Activated naive CD8-positive, alpha-beta T cell treated with anti-CD3 and anti-CD28 coated beads, Interleukin-2, amount 50 U/mL, for 24 hours (primary cell): ENCODE data around the gene C5orf47.
"Not testable (repeated sequence)": the region's sequence is repeated elsewhere in the genome, so short reads cannot be mapped to it uniquely, and the experiment has no call there.

ENCODE experiments used
- ATAC-seq: fragments of 150-1000 bp; cut with Tn5 transposase; one replicate; pipeline ENCODE4 v1.10.0; 2021
- DNase-seq: peaks from one replicate; pipeline ENCODE4 v3.0.0; 2021
- H3K27ac Mint-ChIP-seq: one replicate; pipeline ENCODE4 v1.8.0; 2021; ENCODE audit warnings: mild to moderate bottlenecking, mixed read lengths
- H3K27me3 Mint-ChIP-seq: one replicate; pipeline ENCODE4 v1.8.0; 2021; ENCODE audit warnings: mixed read lengths
- H3K36me3 Mint-ChIP-seq: one replicate; pipeline ENCODE4 v1.8.0; 2021; ENCODE audit warnings: low read depth, mixed read lengths
- H3K4me1 Mint-ChIP-seq: one replicate; pipeline ENCODE4 v1.8.0; 2021; ENCODE audit warnings: mixed read lengths
- H3K4me3 Mint-ChIP-seq: one replicate; pipeline ENCODE4 v1.8.0; 2021; ENCODE audit warnings: mild to moderate bottlenecking, moderate library complexity, mixed read lengths
- H3K9me3 Mint-ChIP-seq: one replicate; pipeline ENCODE4 v1.8.0; 2021; ENCODE audit warnings: mixed read lengths

The C5orf47 gene

DNA sequence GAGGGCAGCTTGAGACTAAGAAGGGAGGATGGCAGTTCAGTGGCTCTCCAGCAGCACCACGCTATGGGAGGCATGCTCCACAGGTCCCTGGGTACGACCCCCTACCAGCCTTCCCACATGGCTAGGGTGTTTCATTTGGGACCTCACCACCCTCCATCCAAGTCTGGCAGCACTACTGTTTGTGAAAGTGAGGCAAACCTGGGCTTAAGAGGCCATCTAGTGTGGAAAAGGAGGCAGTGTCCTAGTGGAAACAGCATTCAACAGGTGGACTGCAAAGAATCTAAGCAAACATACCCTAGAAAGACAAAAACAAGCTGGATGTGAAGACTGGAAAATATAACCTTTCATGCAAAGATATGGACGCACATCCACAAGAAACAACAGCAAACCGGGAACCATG, 4.8 kb upstream of the C5orf47 start:
- H3K9me3 Mint-ChIP-seq = no peaks in the 10 kb centered on the region
- no peak for ATAC-seq
- H3K27ac Mint-ChIP-seq = no peak overlapping the region
- no peak overlapping the region for H3K4me3 Mint-ChIP-seq
- no peaks in the 10 kb centered on the region for H3K4me1 Mint-ChIP-seq
- no peak for DNase-seq
- no peaks in the 10 kb centered on the region for H3K36me3 Mint-ChIP-seq
- H3K27me3 Mint-ChIP-seq = peaks cover 24% of the 10 kb centered on the region

DNA sequence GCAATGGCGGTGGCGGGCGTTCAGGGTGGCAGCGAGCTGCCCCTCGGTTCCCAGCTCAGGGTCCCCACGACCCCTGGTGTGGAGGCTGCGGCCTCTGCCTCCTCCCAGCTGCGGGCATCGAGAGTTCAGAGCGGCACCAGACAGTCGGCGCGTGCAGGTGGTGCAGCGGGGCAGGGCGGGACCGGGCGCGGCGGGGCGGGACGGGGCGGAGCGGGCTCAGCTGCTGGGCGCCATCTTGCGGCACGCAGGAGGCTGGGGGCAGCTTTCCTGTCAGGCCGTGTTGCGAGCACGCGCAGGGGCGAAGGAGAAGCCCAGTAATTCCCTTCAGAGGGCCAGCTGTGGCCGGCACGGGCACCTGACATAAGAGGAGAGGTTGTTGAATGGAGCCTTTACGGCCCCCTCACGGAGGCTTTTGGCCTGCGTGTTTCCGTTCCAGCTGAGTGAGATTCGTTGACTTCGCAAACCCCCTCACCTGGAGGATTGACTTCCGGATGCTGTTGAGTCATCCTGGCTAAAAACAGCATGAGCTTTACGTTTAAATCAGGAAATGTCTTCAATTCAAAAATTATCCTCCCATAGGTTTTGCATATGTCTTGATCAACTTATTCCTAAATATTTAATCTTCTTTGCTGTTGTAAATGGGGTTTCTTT, 587 bp downstream of the C5orf47 start:
- Mint-ChIP-seq H3K4me1 (no peaks in the 10 kb centered on the region), H3K4me3 (no peak overlapping the region), H3K9me3 (no peaks in the 10 kb centered on the region), H3K36me3 (no peaks in the 10 kb centered on the region), H3K27ac (no peak overlapping the region), H3K27me3 (peaks cover 13% of the 10 kb centered on the region)
- ATAC-seq (no peak), DNase-seq (no peak)

DNA sequence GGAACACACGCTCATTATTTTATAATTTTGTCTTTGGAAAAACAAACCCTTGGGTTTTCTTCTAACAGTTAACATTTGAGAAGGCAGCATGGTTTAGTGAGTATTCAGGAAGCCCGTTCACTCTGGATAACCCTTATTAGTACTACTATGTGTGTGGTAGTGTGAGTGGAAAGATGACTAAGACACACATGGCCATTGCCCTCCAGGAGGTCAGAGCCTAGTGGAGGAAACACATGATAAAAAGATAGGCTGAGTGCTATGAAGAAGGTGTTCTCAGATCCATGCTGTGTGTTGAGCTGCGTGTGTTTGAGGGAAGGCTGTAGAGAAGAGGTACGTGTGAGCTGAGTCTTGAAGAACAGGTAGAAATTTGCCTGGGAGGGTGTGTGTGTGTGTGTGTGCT, 8.4 kb downstream of the C5orf47 start:
- ATAC-seq (no peak), DNase-seq (no peak)
- no peak overlapping the region for H3K27ac Mint-ChIP-seq
- H3K27me3 Mint-ChIP-seq = peaks cover 27% of the 10 kb centered on the region
- no peak overlapping the region for H3K4me3 Mint-ChIP-seq
- no peaks in the 10 kb centered on the region for H3K9me3 Mint-ChIP-seq
- no peaks in the 10 kb centered on the region for H3K36me3 Mint-ChIP-seq
- H3K4me1 Mint-ChIP-seq = no peaks in the 10 kb centered on the region

DNA sequence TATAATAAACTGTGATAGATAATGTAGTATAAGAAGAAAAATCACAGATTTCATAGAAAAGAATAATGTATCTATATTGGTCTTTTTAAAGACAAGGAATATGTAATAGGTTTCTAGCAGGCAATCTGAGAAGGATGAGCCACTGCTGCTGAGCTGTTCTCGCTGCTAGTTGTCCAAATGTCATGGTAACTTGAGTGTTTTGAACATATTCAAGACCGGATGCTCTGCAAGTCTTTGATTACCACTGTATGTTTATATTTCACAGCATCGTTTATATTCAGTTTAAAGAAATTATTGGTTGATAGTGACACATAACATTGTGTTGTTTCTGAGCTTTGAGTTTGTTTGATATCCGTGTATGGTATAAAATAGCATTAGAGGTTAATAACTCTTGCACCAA, 9.6 kb downstream of the C5orf47 start:
- no peak for DNase-seq
- no peak overlapping the region for H3K4me3 Mint-ChIP-seq
- no peak overlapping the region for H3K27ac Mint-ChIP-seq
- no peaks in the 10 kb centered on the region for H3K36me3 Mint-ChIP-seq
- ATAC-seq = no peak
- H3K27me3 Mint-ChIP-seq = peaks cover 31% of the 10 kb centered on the region
- peaks cover under 1% of the 10 kb centered on the region for H3K4me1 Mint-ChIP-seq
- no peaks in the 10 kb centered on the region for H3K9me3 Mint-ChIP-seq

DNA sequence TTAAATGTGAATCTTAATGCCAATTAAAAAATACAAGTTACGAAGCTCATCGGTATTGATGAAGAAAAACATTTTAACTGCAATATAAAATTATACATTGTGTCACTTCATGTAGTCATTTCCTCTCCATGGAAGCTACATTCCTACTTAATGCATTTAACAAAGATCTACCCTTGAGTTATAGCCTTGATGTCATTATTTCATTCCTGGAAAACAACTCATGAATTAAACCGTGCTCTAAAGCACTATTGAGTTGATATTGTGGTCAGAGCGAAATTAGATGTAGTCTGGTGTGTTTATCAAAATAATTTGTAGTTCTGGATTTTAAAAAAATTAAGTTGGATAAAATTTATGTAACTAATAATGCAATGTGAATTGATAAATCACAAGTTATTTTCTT, 11.1 kb downstream of the C5orf47 start:
- Mint-ChIP-seq H3K4me1 (peaks cover 2% of the 10 kb centered on the region), H3K4me3 (no peak overlapping the region), H3K27me3 (peaks cover 27% of the 10 kb centered on the region), H3K9me3 (no peaks in the 10 kb centered on the region), H3K27ac (no peak overlapping the region), H3K36me3 (no peaks in the 10 kb centered on the region)
- no peak for ATAC-seq
- no peak for DNase-seq

DNA sequence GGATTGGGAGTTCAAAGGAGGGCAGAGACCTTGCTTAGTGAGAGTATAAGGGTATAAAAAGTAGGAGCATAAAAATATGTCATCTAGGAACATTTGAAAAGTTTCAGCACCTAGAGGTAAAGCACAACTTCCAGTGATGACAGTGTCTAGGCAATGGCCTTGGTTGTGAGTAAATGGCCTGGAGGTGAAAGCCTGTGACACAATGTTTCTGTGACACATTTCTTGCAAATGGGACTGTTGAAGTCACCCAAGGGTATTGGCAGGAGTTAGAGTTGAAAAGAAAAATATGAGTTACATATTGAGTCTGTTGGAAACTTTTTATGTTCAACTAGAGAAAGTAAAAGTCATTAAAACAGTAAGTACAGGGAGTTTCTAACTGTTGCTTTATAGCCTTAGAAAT, 14.8 kb downstream of the C5orf47 start:
- no peaks in the 10 kb centered on the region for H3K9me3 Mint-ChIP-seq

DNA sequence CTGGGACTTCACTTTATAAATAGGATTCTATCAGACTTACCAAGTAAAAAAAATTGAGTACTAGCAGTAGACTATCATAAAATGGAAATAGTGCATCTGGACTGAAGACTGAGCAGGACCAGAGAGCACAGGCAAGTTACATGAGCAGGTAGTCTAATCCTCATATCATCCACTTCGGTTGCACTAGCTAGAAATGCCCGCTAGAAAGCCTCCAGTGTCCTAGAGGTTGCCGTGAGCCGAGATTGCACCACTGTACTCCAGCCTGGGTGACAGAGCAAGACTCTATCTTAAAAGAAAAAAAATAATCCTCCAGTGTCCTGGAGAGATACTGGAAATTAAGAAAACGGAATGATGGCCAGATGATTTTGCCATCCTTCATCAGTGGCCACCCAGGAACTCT, 20.0 kb downstream of the C5orf47 start:
- Mint-ChIP-seq H3K27me3 (peaks cover 15% of the 10 kb centered on the region), H3K9me3 (peaks cover 4% of the 10 kb centered on the region), H3K36me3 (no peaks in the 10 kb centered on the region), H3K4me1 (no peaks in the 10 kb centered on the region), H3K27ac (no peak overlapping the region), H3K4me3 (no peak overlapping the region)
- DNase-seq (no peak), ATAC-seq (no peak)

More for the DNA sequence above, 14.8 kb downstream of the C5orf47 start:
- H3K36me3 Mint-ChIP-seq = no peaks in the 10 kb centered on the region
- H3K4me3 Mint-ChIP-seq = no peak overlapping the region
- no peak overlapping the region for H3K27ac Mint-ChIP-seq
- H3K4me1 Mint-ChIP-seq = peaks cover 2% of the 10 kb centered on the region
- H3K27me3 Mint-ChIP-seq = peaks cover 21% of the 10 kb centered on the region
- ATAC-seq = peak; percentile 79
- no peak for DNase-seq

DNA sequence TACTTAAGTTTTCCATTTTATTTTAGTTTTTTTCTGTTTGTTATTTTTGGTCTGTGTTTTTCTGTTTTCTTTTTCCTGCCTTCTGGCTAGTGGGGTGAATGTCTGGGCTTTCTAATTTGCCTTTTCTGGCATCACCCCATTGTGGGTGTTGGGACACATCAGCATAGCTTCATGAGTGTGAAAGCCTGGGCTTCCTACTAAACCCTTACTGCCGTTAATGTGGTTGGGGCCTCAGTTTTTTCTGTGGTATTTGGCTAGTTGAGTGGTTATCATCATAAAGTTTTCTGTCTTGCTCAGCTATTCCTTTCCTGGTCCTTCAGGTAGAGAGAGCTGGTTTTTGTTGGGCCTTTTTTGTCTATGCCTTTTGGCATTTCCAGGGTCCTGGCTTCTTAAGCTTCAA, 21.4 kb downstream of the C5orf47 start:
- DNase-seq = no peak
- no peak for ATAC-seq
- peaks cover 15% of the 10 kb centered on the region for H3K27me3 Mint-ChIP-seq
- H3K27ac Mint-ChIP-seq = no peak overlapping the region
- peaks cover 4% of the 10 kb centered on the region for H3K9me3 Mint-ChIP-seq
- no peaks in the 10 kb centered on the region for H3K4me1 Mint-ChIP-seq
- H3K36me3 Mint-ChIP-seq = no peaks in the 10 kb centered on the region
- H3K4me3 Mint-ChIP-seq = no peak overlapping the region

DNA sequence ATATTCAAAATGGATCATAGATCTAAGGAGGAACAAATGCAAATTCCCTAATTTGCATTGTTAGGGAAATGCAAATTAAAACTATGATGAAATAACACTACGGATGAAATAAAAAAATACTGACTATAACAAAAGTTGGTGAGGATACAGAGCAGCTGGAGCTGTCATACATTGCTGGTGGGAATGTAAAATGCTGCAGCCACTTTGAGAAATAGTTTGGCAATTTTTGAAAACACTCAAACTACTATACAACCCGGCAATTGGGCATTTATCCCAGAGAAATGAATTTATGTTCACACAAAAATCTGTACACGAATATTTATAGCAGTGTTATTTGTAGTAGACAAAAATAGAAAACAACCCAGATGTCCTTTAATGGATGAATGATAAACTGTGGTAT, 22.5 kb downstream of the C5orf47 start:
- Mint-ChIP-seq H3K4me3 (no peak overlapping the region), H3K4me1 (no peaks in the 10 kb centered on the region), H3K9me3 (peaks cover 4% of the 10 kb centered on the region), H3K27ac (no peak overlapping the region), H3K36me3 (no peaks in the 10 kb centered on the region), H3K27me3 (peaks cover 10% of the 10 kb centered on the region)
- ATAC-seq (no peak), DNase-seq (no peak)

DNA sequence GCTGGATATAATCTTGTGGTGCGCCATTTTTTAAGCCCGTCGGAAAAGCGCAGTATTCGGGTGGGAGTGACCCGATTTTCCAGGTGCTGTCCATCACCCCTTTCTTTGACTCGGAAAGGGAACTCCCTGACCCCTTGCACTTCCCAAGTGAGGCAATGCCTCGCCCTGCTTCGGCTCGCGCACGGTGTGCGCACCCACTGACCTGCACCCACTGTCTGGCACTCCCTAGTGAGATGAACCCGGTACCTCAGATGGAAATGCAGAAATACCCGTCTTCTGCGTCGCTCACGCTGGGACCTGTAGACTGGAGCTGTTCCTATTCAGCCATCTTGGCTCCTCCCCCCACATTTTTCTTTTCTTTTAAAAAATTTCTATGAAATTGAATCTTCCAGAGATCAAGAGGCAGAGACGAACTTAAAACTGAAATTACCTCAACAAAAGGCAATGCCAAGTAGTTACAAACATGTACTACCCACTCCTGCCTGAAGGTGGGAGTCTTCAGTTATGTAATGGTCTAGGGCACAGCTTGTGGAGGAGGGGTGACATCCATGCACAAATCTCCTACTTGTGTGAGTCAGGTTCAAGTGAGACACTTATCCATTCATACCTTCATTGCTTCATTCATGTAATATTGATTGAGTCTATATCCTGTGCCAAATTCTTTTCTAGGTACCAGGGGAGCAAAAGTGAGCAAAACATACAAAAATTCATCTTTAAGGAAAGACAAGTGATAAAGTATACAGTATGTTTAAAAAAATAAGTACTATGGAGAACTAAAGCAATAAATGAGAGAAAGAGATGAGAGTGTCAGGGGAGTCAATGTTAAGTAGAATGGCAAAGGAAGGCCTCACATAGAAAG, 31.3 kb downstream of the C5orf47 start:
- not testable (repeated sequence) for H3K4me3 Mint-ChIP-seq, H3K27ac Mint-ChIP-seq, H3K9me3 Mint-ChIP-seq, ATAC-seq, H3K36me3 Mint-ChIP-seq, H3K4me1 Mint-ChIP-seq
- peaks cover 29% of the 10 kb centered on the region for H3K27me3 Mint-ChIP-seq
- DNase-seq = peak; percentile 5

DNA sequence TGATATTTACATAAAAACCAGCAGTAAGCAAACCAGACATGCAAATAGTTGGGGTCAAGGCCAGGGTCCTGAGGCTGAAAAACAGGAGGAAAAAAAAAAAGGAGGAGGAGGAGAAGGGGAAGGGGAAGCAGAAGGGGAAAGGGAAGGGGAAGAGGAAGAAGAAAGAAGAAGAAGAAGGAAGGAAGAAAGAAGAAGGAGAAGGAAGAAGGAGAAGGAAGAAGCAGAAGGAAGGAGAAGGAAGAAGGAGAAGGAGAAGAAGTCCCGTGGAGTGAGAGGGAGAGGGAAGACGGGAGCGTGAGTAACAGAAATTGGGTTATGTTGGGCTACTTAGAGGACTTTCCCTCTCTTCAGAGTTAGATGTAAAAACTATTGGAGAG, 31.9 kb downstream of the C5orf47 start:
- Mint-ChIP-seq H3K27me3 (peaks cover 30% of the 10 kb centered on the region), H3K27ac (no peak overlapping the region), H3K36me3 (no peaks in the 10 kb centered on the region), H3K9me3 (no peaks in the 10 kb centered on the region), H3K4me1 (no peaks in the 10 kb centered on the region), H3K4me3 (no peak overlapping the region)
- DNase-seq (no peak), ATAC-seq (no peak)

DNA sequence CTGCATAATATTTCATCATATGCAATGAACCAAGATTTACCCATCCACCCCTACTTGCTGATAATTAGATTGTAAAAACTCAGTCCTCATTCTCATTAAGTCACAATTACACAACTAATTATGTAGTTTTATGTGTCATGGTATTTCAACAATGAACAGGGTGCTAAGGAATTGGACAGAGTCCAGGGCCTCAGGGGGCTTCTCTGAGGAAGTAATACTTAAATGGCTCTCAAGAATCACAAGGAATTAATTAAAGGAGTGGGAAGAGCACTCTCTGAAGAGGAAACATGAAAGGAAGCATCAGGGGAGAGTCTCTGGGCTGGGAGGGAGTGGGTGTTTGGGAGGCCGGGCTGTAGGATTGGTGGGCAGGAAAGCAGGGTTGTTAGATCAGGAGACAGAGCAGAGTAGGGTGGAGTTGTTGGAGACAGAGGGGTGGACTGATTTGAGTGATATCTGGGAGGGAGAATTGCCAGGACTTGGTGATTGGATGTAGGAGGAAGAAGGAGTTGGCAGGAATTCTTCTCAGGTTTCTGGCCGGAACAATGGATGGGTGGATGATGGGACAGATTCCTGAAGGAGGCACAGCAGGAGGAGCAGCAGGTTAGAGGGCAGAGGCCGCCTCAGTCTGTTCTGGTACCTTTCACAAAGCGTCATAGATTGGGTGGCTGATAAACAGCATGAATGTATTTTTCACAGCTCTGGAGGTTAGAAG, 33.6 kb downstream of the C5orf47 start:
- Mint-ChIP-seq H3K27me3 (peaks cover 36% of the 10 kb centered on the region), H3K9me3 (no peaks in the 10 kb centered on the region), H3K36me3 (no peaks in the 10 kb centered on the region), H3K27ac (no peak overlapping the region), H3K4me3 (no peak overlapping the region), H3K4me1 (no peaks in the 10 kb centered on the region)
- no peak for ATAC-seq
- no peak for DNase-seq

DNA sequence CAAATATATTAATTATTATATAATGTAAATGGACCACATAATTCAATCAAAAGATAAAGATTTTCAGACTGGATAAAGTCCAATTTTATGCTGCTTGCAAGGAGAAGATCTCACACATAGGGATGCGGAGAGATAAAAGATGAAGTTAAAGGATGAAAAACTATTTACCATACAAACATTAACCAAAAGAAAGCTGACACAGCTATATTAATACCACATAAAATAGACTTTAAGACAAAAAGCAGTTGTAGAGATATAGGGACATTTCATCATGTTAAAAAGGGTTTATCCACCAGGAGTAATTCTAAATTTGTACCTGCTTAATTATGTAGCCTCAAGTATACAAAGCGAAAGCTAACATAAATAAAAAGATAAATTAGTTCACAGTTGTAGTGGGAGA, 41.3 kb downstream of the C5orf47 start:
- Mint-ChIP-seq H3K4me1 (no peaks in the 10 kb centered on the region), H3K36me3 (no peaks in the 10 kb centered on the region), H3K4me3 (no peak overlapping the region), H3K27ac (no peak overlapping the region), H3K9me3 (peaks cover 24% of the 10 kb centered on the region), H3K27me3 (peaks cover 11% of the 10 kb centered on the region)
- DNase-seq (no peak), ATAC-seq (no peak)

DNA sequence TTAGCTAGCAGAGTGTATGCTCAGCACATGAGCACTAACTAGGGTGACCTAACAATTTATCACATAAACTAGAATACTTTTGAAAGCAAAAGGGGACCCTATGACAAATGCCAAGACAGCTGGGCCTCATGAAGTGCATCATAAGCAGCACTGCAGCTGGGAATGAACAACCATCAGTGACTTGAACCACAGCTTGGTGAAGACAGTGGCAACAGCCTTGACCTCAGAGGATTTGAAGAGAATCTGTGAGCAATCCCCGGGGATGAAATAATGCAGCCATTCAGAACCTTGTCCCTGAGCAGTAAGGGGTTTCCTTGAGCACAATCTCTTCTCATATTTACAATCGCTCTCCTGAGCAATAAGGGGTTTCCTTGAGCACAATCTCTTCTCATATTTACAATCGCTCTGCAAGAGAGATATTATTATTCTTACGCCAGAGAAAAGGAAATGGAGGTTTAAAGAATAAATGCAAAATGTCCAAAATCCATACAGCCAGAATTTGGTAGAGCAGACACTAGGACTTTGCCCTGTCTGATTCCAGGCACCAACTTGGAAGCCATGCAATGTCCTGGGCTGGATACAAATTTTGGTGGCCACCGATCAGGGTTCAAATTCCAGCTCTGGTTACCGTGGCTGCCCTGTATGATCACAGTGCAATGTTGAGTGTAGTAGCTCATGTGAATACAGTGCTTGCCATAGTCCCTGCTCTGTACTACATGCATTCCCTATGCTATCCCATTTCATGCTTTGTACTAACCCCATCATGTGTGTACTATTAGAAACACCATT, 55.7 kb downstream of the C5orf47 start:
- no peak for DNase-seq
- Mint-ChIP-seq H3K27me3 (peaks cover 17% of the 10 kb centered on the region), H3K4me3 (no peak overlapping the region), H3K36me3 (no peaks in the 10 kb centered on the region), H3K9me3 (no peaks in the 10 kb centered on the region), H3K27ac (no peak overlapping the region), H3K4me1 (no peaks in the 10 kb centered on the region)
- no peak for ATAC-seq
